Measurements from ENCODE around the gene FFAR3. TPM values are rescaled to one million over a fixed set of nuclear protein-coding genes. Genes with fewer than 3 reads are reported as not detected.

Gene FFAR3
- total and polyA plus RNA-seq, 2 of the 8 experiments (the other 6 are each of a cell fraction or from before 2014, with no cell fraction given): not detected

- TF ChIP-seq CTBP2 (IDR thresholded peaks at IDR 0.05; ENCODE audit: borderline replicate concordance, insufficient read depth, insufficient read length, low read length) (no peak), RFX5 (IDR thresholded peaks at IDR 0.05; ENCODE audit: borderline replicate concordance, low read depth, low read length) (no peak), BACH1 (IDR thresholded peaks at IDR 0.05; ENCODE audit: low read length) (no peak)
Observed at GRCh38 chr19:35320065-35320713, 38.1 kb upstream of the FFAR3 start (continued).

Measured in H1 (cell line).